ENCODE results near the gene RFK. TPM values are rescaled to one million over a fixed set of nuclear protein-coding genes. Genes with fewer than 3 reads are reported as not detected.

RFK gene
- total RNA-seq, 3 donors from 2014 or later (not counting 1 experiment from before 2014, with no cell fraction given) = 8.7 to 11.5 (median 9.2) TPM

DNA sequence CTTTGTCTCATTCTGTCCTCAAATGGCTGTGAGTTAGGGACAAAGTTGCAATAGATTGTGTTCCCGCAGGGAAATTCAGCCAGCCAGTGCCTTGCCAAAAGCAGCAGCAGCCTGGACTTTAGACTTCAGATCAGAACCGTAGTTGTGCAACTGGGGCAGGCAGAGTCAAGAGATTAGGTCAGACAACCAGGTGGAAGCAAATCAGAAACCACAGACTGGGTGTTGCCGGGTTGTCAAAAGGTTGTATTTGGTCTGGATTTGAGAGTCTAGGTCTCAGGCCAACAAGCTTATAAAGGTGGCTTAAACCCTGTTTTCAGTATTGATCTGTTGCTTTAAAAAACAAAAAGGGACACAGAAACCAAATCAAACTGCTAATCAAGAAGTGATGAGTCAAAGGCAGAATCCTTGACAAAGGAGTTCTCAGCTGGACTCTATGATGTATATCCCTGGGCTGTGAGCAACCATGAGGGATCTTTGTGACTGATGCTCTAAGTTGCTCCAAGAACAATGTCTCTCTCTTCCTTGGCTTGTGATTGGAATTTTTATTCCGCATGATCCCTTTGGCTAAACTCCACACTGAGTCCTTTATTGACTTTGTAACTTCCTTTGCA lies 20.9 kb downstream of the RFK start:
- Mint-ChIP-seq H3K27me3 (ENCODE audit: low read depth in 2 of 2) (peaks cover 0 to 2% of the 10 kb centered on the region in 2 donors), H3K9me3 (no peaks in the 10 kb centered on the region), H3K36me3 (no peaks in the 10 kb centered on the region), H3K4me1 (no peaks in the 10 kb centered on the region), H3K4me3 (no peak overlapping the region), H3K27ac (no peak overlapping the region)
- H3K27me3 ChIP-seq (ENCODE audit: control insufficient read depth, insufficient read depth, low read length) = no peaks in the 10 kb centered on the region
- intact Hi-C loops (cut with micrococcal nuclease) = no loop called here
- no peak overlapping the region for H3K27ac ChIP-seq (ENCODE audit: low read length)
- H3K36me3 ChIP-seq (ENCODE audit: control insufficient read depth, insufficient read depth, low read length) = no peaks in the 10 kb centered on the region
- 71% methylated on average over 4 of the region's 4 CpGs for WGBS (ENCODE audit: insufficient coverage)
- H3K9me3 ChIP-seq (ENCODE audit: control insufficient read depth, insufficient read depth, low read length) = no peaks in the 10 kb centered on the region
- no peak for DNase-seq
- TF ChIP-seq, protein P1, sequence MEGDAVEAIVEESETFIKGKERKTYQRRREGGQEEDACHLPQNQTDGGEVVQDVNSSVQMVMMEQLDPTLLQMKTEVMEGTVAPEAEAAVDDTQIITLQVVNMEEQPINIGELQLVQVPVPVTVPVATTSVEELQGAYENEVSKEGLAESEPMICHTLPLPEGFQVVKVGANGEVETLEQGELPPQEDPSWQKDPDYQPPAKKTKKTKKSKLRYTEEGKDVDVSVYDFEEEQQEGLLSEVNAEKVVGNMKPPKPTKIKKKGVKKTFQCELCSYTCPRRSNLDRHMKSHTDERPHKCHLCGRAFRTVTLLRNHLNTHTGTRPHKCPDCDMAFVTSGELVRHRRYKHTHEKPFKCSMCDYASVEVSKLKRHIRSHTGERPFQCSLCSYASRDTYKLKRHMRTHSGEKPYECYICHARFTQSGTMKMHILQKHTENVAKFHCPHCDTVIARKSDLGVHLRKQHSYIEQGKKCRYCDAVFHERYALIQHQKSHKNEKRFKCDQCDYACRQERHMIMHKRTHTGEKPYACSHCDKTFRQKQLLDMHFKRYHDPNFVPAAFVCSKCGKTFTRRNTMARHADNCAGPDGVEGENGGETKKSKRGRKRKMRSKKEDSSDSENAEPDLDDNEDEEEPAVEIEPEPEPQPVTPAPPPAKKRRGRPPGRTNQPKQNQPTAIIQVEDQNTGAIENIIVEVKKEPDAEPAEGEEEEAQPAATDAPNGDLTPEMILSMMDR (IDR thresholded peaks at IDR 0.05) = no peak
- ATAC-seq = no peak
- H3K4me3 ChIP-seq (ENCODE audit: low read length) = no peak overlapping the region
- H3K4me1 ChIP-seq (ENCODE audit: control insufficient read depth, insufficient read depth, low read length) = no peaks in the 10 kb centered on the region

DNA sequence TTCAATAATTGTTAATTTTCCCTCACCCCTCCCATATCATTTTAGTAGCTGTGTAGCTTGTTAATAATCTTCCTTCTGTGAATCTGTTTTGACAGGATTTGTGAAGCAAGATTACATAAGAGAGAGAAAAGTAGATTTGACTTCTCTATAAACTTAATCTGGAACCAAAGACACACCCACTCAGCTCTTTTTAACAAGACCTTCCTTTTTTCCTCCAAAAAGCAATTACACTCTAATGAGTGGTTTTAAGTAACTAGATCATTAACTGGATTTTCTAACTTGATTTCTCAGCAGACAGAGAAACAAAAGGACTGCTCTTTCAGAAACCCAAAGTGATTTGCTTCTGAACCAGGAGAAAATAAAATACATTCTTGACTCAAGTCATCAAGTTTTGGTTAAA lies 21.9 kb downstream of the RFK start:
- Mint-ChIP-seq H3K4me1 (no peaks in the 10 kb centered on the region), H3K27me3 (ENCODE audit: low read depth in 2 of 2) (peaks cover 0 to 2% of the 10 kb centered on the region in 2 donors), H3K9me3 (no peaks in the 10 kb centered on the region), H3K27ac (no peak overlapping the region), H3K36me3 (no peaks in the 10 kb centered on the region), H3K4me3 (no peak overlapping the region)
- DNase-seq = no peak
- Histone ChIP-seq H3K27me3 (ENCODE audit: control insufficient read depth, insufficient read depth, low read length) (no peaks in the 10 kb centered on the region), H3K4me1 (ENCODE audit: control insufficient read depth, insufficient read depth, low read length) (no peaks in the 10 kb centered on the region), H3K27ac (ENCODE audit: low read length) (no peak overlapping the region), H3K9me3 (ENCODE audit: control insufficient read depth, insufficient read depth, low read length) (no peaks in the 10 kb centered on the region), H3K4me3 (ENCODE audit: low read length) (no peak overlapping the region), H3K36me3 (ENCODE audit: control insufficient read depth, insufficient read depth, low read length) (no peaks in the 10 kb centered on the region)
- TF ChIP-seq, protein P1 (IDR thresholded peaks at IDR 0.05) = no peak
- intact Hi-C loops (cut with micrococcal nuclease) = no loop called here
- ATAC-seq = no peak

DNA sequence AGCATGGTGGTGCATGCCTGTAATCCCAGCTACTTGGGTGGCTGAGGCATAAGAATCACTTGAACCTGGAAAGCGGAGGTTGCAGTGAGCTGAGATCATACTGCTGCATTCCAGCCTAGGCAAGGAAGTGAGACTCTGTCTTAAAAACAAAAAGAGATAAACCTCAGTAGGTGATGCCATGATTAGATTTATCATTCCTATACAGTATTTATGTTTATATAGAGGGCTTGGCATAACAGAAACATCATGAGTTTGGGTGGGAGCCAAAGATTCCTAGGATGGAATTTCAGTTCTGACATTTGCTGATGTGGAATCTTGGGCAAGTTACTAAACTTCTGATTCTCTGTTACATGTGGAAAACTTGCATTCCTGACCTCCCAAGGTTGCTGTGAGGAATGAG lies 22.3 kb downstream of the RFK start:
- no peak for DNase-seq
- H3K27ac Mint-ChIP-seq = no peak overlapping the region
- Histone ChIP-seq H3K27me3 (ENCODE audit: control insufficient read depth, insufficient read depth, low read length) (no peaks in the 10 kb centered on the region), H3K4me3 (ENCODE audit: low read length) (no peak overlapping the region), H3K27ac (ENCODE audit: low read length) (no peak overlapping the region), H3K9me3 (ENCODE audit: control insufficient read depth, insufficient read depth, low read length) (no peaks in the 10 kb centered on the region), H3K4me1 (ENCODE audit: control insufficient read depth, insufficient read depth, low read length) (no peaks in the 10 kb centered on the region), H3K36me3 (ENCODE audit: control insufficient read depth, insufficient read depth, low read length) (no peaks in the 10 kb centered on the region)
- no peaks in the 10 kb centered on the region for H3K4me1 Mint-ChIP-seq
- peaks cover 0 to 2% of the 10 kb centered on the region in 2 donors for H3K27me3 Mint-ChIP-seq (ENCODE audit: low read depth in 2 of 2)
- ATAC-seq = no peak
- 90% methylated on average over 1 of the region's 1 CpG for WGBS (ENCODE audit: insufficient coverage)
- H3K4me3 Mint-ChIP-seq = no peak overlapping the region
- intact Hi-C loops (cut with micrococcal nuclease) = no loop called here
- H3K9me3 Mint-ChIP-seq = no peaks in the 10 kb centered on the region
- H3K36me3 Mint-ChIP-seq = no peaks in the 10 kb centered on the region
- TF ChIP-seq, protein P1 (IDR thresholded peaks at IDR 0.05) = no peak

DNA sequence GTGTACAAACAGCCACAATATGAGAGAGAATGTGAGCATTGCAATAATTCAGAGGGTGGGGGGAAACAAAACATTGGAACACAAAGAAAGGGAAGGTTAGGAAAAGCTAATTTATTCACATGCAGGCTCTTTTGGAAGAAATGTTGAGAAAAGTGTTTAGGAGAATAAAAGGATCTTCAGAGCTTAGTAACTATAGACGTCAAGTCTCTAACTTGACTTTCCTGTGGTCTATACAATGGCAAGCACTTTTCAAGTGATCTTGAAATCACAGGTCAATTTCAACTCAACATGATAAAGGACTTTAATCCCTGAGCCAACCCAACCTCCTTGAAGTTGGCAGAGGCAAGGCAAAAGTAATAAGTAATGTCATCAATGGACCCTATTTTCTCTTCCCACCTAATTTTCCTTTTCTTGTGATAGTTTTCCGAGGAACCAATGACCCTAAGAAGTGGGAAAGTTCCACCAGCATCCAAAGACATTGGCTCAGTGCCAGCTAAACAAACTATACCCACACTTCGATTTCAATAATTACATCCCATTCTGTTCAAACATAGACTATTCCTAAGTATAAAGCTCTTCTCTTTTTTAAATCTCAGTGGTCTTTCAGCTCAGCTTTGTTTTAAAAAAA lies 23.7 kb downstream of the RFK start:
- intact Hi-C loops (cut with micrococcal nuclease) = no loop called here
- peaks cover 0 to 2% of the 10 kb centered on the region in 2 donors for H3K27me3 Mint-ChIP-seq (ENCODE audit: low read depth in 2 of 2)
- TF ChIP-seq, protein P1 (IDR thresholded peaks at IDR 0.05) = no peak
- no peaks in the 10 kb centered on the region for H3K9me3 Mint-ChIP-seq
- WGBS (ENCODE audit: insufficient coverage) = 99% methylated on average over 3 of the region's 3 CpGs
- no peak overlapping the region for H3K4me3 ChIP-seq (ENCODE audit: low read length)
- H3K4me3 Mint-ChIP-seq = no peak overlapping the region
- no peaks in the 10 kb centered on the region for H3K36me3 Mint-ChIP-seq
- no peak for DNase-seq
- no peaks in the 10 kb centered on the region for H3K9me3 ChIP-seq (ENCODE audit: control insufficient read depth, insufficient read depth, low read length)
- no peak overlapping the region for H3K27ac ChIP-seq (ENCODE audit: low read length)
- H3K27me3 ChIP-seq (ENCODE audit: control insufficient read depth, insufficient read depth, low read length) = no peaks in the 10 kb centered on the region
- H3K4me1 Mint-ChIP-seq = no peaks in the 10 kb centered on the region
- no peak overlapping the region for H3K27ac Mint-ChIP-seq
- no peak for ATAC-seq
- H3K4me1 ChIP-seq (ENCODE audit: control insufficient read depth, insufficient read depth, low read length) = no peaks in the 10 kb centered on the region
- H3K36me3 ChIP-seq (ENCODE audit: control insufficient read depth, insufficient read depth, low read length) = no peaks in the 10 kb centered on the region

All from natural killer cell (primary cell).